Hypothalamus (tissue), 51 donors: Measurements from ENCODE around the gene SLC22A6.

Experiments used
- DNase-seq, 51 donors: peaks; one replicate each; lab custom pipeline; 2025; lab: John Stamatoyannopoulos, UW

Gene SLC22A6

GRCh38 chr11:62933750-62934495 is 50.8 kb downstream of the SLC22A6 start:
- no peak for DNase-seq

GRCh38 chr11:62933285-62933684 is 51.5 kb downstream of the SLC22A6 start:
- DNase-seq: no peak

DNA sequence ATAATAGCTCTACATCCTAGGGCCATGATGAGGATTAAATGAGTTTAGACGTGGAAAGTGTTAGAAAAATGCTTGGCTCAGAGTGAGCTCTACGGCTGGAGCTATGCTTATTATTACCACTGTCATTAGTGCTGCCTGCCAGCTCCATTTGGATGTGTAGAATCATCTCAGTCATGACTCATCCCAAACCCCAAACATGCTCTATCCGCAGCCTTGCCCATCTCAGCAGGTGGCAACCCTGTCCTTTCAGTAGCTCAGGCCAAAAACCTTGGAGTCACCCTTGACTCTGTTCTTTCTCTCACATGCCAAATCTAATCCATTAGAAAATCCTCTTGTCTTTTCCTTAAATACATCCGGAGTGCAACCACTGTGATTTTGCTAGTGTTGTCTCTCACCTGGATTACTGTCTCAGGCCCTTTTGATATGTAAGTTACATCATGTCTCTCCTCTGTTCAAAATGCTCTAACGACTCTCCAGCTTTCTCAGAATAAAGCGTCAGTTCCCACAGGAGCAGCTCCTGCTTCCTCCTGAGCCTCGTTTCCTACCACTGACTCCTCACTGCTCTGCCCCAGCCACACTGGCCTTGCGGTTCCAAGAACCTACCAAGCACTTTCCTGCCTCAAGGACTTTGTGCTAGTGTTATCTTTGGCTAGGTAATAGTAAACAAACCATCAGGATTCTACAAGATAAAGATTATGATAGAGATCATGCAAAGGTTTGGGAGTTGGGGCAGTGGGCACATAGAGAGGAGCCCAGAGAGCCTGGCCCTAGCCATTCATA is 53.1 kb downstream of the SLC22A6 start:
- no peak for DNase-seq

- no peak for DNase-seq
Observed at GRCh38 chr11:62930666-62931065, 54.1 kb downstream of the SLC22A6 start.

DNA sequence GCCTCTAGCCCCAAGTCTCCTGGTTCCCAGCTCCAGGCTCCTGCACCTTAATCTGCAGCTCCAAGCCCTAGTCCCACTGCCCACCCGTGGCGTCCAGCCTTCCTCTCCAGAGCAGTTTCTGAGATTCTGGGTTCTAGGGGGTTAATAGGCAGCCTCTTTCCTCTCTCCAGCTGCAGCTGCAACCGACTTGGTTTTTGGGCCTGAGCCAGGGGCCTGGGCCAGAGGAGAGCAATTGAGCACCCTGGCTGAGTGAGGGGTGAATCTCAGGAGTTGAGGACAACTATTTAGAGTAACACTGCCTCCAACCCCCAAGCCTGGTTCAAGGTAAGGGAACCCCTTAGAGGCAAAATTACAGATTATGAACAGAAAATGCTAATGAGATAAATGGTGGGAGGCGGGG is 54.6 kb downstream of the SLC22A6 start:
- DNase-seq: no peak

DNA sequence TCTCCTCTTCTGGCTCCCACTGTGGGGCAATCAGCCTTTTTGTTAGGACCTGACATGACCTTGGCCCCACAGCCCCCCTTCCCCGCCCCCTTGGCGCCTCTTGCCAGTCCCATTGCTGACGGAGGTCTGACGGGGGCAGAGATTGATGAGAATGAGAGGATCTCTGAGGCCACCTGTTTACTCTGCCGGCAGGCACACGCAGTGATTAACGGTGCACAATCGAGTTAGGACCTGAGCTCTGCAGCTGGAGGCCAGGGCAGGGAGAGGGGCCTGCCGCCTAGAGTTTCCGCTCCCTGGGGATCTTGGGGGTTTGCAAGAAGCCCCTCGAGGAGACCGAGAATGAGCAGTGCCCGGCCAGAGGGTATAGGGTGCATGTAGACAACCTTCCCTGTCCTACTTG is 56.8 kb downstream of the SLC22A6 start:
- DNase-seq: no peak

GRCh38 chr11:62926680-62927455 is 57.9 kb downstream of the SLC22A6 start:
- DNase-seq: no peak
